Nucleus accumbens (tissue), 56 donors: ENCODE results near the gene OR52J3.
A peak's percentile ranks its signal among the peaks of the same experiment; 100 is the strongest.
"Not testable (repeated sequence)": the region's sequence is repeated elsewhere in the genome, so short reads cannot be mapped to it uniquely, and the experiment has no call there.

Experiments used
- DNase-seq, 56 donors: peaks; one replicate each; lab custom pipeline; 2025; lab: John Stamatoyannopoulos, UW

The OR52J3 gene

GRCh38 chr11:5046226-5046625, at the start of gene OR52J3:
Gene OR52J3 (plus strand): TSS chr11:5046526. CDS start chr11:5046526, 0 bp downstream.
- DNase-seq: no peak

GRCh38 chr11:5004424-5005274, 41.7 kb upstream of the OR52J3 start:
- DNase-seq: peak in 28 of 56 donors; percentile 1 to 74 (median 8)

GRCh38 chr11:5007561-5007960, 38.8 kb upstream of the OR52J3 start:
- no peak for DNase-seq

GRCh38 chr11:5011254-5011653, 35.1 kb upstream of the OR52J3 start:
- DNase-seq: no peak

- DNase-seq: no peak
These were observed 33.3 kb upstream of the OR52J3 start for GRCh38 chr11:5013012-5013411.

GRCh38 chr11:5021996-5022395, 24.3 kb upstream of the OR52J3 start:
- DNase-seq: no peak

GRCh38 chr11:5036669-5037068, 9.7 kb upstream of the OR52J3 start:
- no peak for DNase-seq

GRCh38 chr11:5037926-5038325, 8.4 kb upstream of the OR52J3 start:
- no peak for DNase-seq

GRCh38 chr11:5038341-5038740, 8.0 kb upstream of the OR52J3 start:
- DNase-seq: no peak

- no peak for DNase-seq
These were observed 5.5 kb upstream of the OR52J3 start for GRCh38 chr11:5040876-5041275.

- no peak for DNase-seq
These were observed 4.2 kb upstream of the OR52J3 start for GRCh38 chr11:5042091-5042490.

- no peak for DNase-seq
These were observed 2.9 kb upstream of the OR52J3 start for GRCh38 chr11:5043380-5043779.

- DNase-seq: no peak
These were observed 516 bp downstream of the OR52J3 start for GRCh38 chr11:5046754-5047330.

GRCh38 chr11:5058679-5059078, 12.4 kb downstream of the OR52J3 start:
- not testable (repeated sequence) for DNase-seq

- DNase-seq: no peak
These were observed 13.1 kb downstream of the OR52J3 start, which contains the start of gene OR52E2 for GRCh38 chr11:5059391-5059790. Gene OR52E2 (minus strand): TSS chr11:5059627. CDS start chr11:5059627, 0 bp downstream.

- DNase-seq: no peak
These were observed 18.7 kb downstream of the OR52J3 start for GRCh38 chr11:5065027-5065426.

- no peak for DNase-seq
These were observed 22.9 kb downstream of the OR52J3 start, which contains the start of gene OR52E1 for GRCh38 chr11:5069272-5069671. Gene OR52E1 (plus strand): TSS chr11:5069572.

- DNase-seq: no peak
These were observed 25.5 kb downstream of the OR52J3 start for GRCh38 chr11:5071799-5072198.

GRCh38 chr11:5081405-5081804, 35.1 kb downstream of the OR52J3 start:
- DNase-seq: no peak

- no peak for DNase-seq
These were observed 37.3 kb downstream of the OR52J3 start for GRCh38 chr11:5083602-5084001.

GRCh38 chr11:5088556-5088955, 42.2 kb downstream of the OR52J3 start:
- DNase-seq: no peak

- DNase-seq: no peak
These were observed 44.3 kb downstream of the OR52J3 start for GRCh38 chr11:5090668-5091067.
